Gastroesophageal sphincter (tissue), 4 donors: ENCODE data around the gene XCL2. TPM values are rescaled to one million over a fixed set of nuclear protein-coding genes. Genes with fewer than 3 reads are reported as not detected.
"Not testable (repeated sequence)": the region's sequence is repeated elsewhere in the genome, so short reads cannot be mapped to it uniquely, and the experiment has no call there.

Experiments used
- ATAC-seq: fragments of 150-250 bp; one replicate; pipeline ENCODE4 v1.9.1; 2016; ENCODE audit warnings: mild to moderate bottlenecking, moderate library complexity
- H3K27ac ChIP-seq, 4 donors: fragments of 200-600 bp; sonication (generic) in 3 of 4; 1 replicate in 3 of 4; 2 replicates in 1 of 4; pipeline ENCODE4 v1.5.1; 2016 to 2019
- H3K27me3 ChIP-seq: fragments of 200-600 bp; sonication (generic); one replicate; pipeline ENCODE4 v1.5.1; 2019
- H3K36me3 ChIP-seq, 2 donors: fragments of 200-600 bp; sonication (generic); one replicate each; pipeline ENCODE4 v1.5.1; 2019; ENCODE audit warnings: control low read depth in 1 of 2
- H3K4me1 ChIP-seq, 3 donors: fragments of 200-600 bp; sonication (generic); 1 replicate in 2 of 3; 2 replicates in 1 of 3; pipeline ENCODE4 v1.5.1; 2016 to 2019; ENCODE audit warnings: control low read depth in 2 of 3
- H3K4me3 ChIP-seq, 2 donors: fragments of 200-600 bp; sonication (generic); one replicate each; pipeline ENCODE4 v1.5.1; 2019; ENCODE audit warnings: mild to moderate bottlenecking in 1 of 2, moderate library complexity in 1 of 2
- H3K9me3 ChIP-seq, 3 donors: fragments of 200-600 bp; sonication (generic); one replicate each; pipeline ENCODE4 v1.5.1; 2017 to 2019; ENCODE audit warnings: control low read depth in 2 of 3
- EP300 ChIP-seq: sonication (generic); formaldehyde crosslinking; IDR thresholded peaks from one replicate; pipeline ENCODE4 v1.6.1; 2017; ENCODE audit warnings: antibody characterized with exemption, mild to moderate bottlenecking
- POLR2A ChIP-seq, 2 donors: fragments of 450-650 bp; IDR thresholded peaks; one replicate each; pipeline ENCODE4 v1.6.1; 2017; ENCODE audit warnings: antibody characterized with exemption in 2 of 2, mild to moderate bottlenecking in 2 of 2, moderate library complexity in 1 of 2
- POLR2AphosphoS5 ChIP-seq: sonication (generic); formaldehyde crosslinking; IDR thresholded peaks from one replicate; pipeline ENCODE4 v1.6.1; 2017; ENCODE audit warnings: antibody characterized with exemption
- WGBS, 2 donors: methylation state at CpG; one replicate each; pipeline ENCODE4 v1.1.5; 2018; ENCODE audit warnings: low coverage in 1 of 2; 5-methylcytosine and 5-hydroxymethylcytosine counted together
- total RNA-seq, 4 donors: library from RNA; depleted of rRNA; stranded (reverse); fragments of >200 nt; gene quantifications; one replicate each; pipeline ENCODE4 v1.1.0, GENCODE V29; 2016
- TF ChIP-seq, protein P1 (sequence below), 4 experiments: fragments of 200-600 bp in 2 of 4; fragments of 450-650 bp in 2 of 4; sonication (generic) in 1 of 4; IDR thresholded peaks; one replicate each; pipeline ENCODE4 v1.5.1; 2017 to 2019; ENCODE audit warnings: antibody characterized with exemption in 4 of 4, mild to moderate bottlenecking in 2 of 4, moderate library complexity in 2 of 4

The XCL2 gene, protein sequence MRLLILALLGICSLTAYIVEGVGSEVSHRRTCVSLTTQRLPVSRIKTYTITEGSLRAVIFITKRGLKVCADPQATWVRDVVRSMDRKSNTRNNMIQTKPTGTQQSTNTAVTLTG
- 1 to 10 TPM in 1 of 4 donors, not detected in 3; 2.0 TPM for total RNA-seq

DNA sequence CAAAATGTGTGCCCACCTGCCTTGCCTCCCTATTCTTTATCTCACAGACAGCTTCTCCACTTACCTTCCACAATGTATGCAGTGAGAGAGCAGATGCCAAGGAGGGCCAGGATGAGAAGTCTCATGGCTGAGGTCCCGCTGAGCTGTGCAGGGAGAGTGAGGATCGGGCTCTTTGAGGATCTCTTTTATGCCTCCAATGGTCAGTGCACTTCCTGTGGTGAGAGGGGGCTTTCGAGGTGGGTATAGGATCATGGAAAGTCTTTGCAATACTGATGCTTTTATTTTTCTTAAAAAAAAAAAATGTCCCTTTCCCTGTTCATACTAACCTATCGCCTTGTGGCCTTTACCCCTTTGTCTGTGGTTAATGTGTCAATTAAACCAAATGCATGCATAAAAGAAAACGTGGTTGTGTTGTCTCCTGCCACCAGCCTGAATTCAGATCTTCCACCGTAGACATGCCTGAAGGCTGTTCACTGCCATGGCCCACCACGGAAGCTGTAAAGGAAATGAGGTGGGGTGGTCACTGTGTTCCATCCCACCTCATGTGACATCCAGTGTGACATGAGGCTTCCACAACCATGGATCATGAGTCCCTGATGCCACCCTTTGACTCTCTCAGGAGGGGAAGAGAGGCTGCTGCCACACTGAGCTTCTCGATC lies at the start of gene XCL2:
TSS of gene XCL2 (minus strand) at position 158 of the 659 bp plus-strand sequence. CDS start at position 125, 33 bp downstream.
- 89 to 93% methylated on average over 3 to 4 of the region's 8 CpGs for WGBS, 2 donors
- ATAC-seq, H3K27ac ChIP-seq, H3K27me3 ChIP-seq, H3K36me3 ChIP-seq, H3K9me3 ChIP-seq, H3K4me3 ChIP-seq, H3K4me1 ChIP-seq: not testable (repeated sequence)

DNA sequence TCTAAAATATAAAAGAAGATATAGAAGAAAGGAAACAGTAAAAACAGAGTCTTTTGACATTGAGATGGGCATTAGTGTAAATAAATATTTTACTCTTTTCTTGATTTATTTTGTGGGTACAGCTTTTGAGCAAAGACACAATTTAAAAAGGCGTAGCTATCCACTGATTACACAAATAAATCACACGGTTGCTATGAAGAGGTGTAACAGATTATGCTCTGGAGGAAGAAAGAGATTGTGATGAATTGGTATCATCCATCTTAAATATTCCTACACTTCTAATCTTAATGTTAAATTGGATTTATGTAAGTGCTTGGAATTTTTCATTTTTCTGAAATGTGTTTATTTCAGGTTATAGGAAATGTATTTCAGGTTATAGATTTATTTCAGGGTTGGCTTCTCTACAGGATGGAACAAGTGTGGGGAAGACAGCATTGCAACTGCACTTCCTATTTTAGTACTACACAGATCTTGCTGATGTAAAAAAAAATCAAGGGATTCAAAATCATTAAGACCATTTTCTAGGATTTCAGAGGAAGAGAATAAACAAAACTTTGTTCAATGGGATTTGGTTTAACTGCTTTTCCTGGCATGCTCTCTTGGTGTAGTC lies 47.9 kb upstream of the XCL2 start:
- no peaks in the 10 kb centered on the region for H3K36me3 ChIP-seq
- ATAC-seq: no peak
- no peak for TF ChIP-seq EP300
- TF ChIP-seq POLR2A (IDR thresholded peaks at IDR 0.05): no peak
- TF ChIP-seq, protein P1, sequence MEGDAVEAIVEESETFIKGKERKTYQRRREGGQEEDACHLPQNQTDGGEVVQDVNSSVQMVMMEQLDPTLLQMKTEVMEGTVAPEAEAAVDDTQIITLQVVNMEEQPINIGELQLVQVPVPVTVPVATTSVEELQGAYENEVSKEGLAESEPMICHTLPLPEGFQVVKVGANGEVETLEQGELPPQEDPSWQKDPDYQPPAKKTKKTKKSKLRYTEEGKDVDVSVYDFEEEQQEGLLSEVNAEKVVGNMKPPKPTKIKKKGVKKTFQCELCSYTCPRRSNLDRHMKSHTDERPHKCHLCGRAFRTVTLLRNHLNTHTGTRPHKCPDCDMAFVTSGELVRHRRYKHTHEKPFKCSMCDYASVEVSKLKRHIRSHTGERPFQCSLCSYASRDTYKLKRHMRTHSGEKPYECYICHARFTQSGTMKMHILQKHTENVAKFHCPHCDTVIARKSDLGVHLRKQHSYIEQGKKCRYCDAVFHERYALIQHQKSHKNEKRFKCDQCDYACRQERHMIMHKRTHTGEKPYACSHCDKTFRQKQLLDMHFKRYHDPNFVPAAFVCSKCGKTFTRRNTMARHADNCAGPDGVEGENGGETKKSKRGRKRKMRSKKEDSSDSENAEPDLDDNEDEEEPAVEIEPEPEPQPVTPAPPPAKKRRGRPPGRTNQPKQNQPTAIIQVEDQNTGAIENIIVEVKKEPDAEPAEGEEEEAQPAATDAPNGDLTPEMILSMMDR (IDR thresholded peaks at IDR 0.05): no peak
- no peak overlapping the region for H3K27ac ChIP-seq
- no peaks in the 10 kb centered on the region for H3K4me1 ChIP-seq
- no peaks in the 10 kb centered on the region for H3K27me3 ChIP-seq
- no peak overlapping the region for H3K4me3 ChIP-seq
- peaks cover 0 to 5% (median 0%) of the 10 kb centered on the region in 3 donors for H3K9me3 ChIP-seq
- WGBS, 2 donors: 33 to 49% methylated on average over 2 of the region's 2 CpGs

DNA sequence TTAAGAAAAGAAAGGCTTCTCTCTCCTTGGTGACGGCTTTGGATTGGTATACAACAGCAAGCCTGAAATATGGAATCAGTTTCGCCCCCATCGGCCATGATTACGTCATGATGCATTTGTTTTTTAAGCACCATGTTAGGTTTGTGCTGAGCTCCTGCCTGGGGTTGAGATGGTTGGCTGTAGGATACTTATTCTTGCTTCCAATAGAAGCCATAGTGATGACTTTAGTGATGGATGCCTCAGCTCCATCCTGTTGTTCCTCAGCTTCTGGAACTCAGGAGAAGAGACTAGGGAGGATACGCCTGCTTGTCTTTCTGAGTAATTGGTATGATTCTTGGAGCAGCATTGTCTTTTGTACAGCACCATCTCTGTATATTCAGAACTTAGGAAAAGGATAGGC lies 47.3 kb upstream of the XCL2 start:
- Histone ChIP-seq H3K27me3 (no peaks in the 10 kb centered on the region), H3K27ac (no peak overlapping the region), H3K9me3 (no peaks in the 10 kb centered on the region), H3K4me3 (no peak overlapping the region), H3K4me1 (no peaks in the 10 kb centered on the region), H3K36me3 (no peaks in the 10 kb centered on the region)
- no peak for ATAC-seq
- TF ChIP-seq EP300 (no peak), POLR2A (IDR thresholded peaks at IDR 0.05) (no peak), POLR2AphosphoS5 (no peak)
- TF ChIP-seq, protein P1 (IDR thresholded peaks at IDR 0.05): no peak
- WGBS, 2 donors: 72 to 91% methylated on average over 4 to 5 of the region's 5 CpGs

DNA sequence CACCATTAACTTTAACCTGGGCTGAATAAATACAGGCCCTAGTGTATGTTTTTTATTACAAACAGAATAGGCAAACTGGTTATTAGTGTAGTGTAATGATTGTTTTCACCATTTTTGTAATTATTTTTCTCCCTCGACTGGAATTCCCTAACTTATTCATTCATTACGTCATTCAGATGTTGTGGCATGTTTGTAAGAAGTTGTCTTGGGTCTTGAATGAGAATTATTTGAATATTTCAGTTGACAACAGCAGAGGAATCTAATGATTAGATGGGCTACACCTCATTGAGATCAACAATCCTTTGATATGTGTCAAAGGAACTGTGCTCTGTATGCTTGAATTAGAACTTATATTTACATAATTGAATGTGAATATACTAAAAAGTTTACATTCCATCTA lies 45.4 kb upstream of the XCL2 start:
- no peaks in the 10 kb centered on the region for H3K27me3 ChIP-seq
- ATAC-seq: no peak
- H3K4me1 ChIP-seq: peaks cover 0 to 14% (median 4%) of the 10 kb centered on the region in 3 donors
- TF ChIP-seq POLR2AphosphoS5: no peak
- TF ChIP-seq EP300: no peak
- TF ChIP-seq, protein P1 (IDR thresholded peaks at IDR 0.05): no peak
- no peak for TF ChIP-seq POLR2A (IDR thresholded peaks at IDR 0.05)
- H3K4me3 ChIP-seq: no peak overlapping the region
- no peaks in the 10 kb centered on the region for H3K9me3 ChIP-seq
- 70 to 94% methylated on average over 2 of the region's 2 CpGs for WGBS, 2 donors
- no peaks in the 10 kb centered on the region for H3K36me3 ChIP-seq
- no peak overlapping the region for H3K27ac ChIP-seq

DNA sequence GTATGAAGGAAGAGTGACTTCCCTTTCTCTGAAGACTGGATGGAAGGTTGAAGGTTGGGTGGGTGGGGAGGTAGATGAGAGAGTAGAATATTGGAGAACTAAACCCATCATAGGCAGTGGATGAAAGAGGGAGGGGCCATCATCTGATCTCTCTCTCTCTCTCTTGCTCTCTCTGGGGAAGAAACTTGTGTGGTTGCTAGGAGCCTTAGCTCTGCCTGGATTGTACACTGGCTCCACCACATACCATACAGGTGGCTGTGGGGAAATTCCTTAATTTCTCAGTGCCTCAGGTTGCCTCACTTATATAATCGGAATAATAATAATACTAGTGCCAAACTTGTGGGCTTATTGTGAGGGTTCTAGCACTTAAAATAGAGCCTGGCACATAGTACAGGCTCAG lies 42.1 kb upstream of the XCL2 start:
- WGBS, 2 donors: 100% methylated on average over 1 of the region's 1 CpG; no CpG with 5 or more reads in 1 of the 2 donors
- no peak overlapping the region for H3K27ac ChIP-seq
- peaks cover 0 to 24% (median 4%) of the 10 kb centered on the region in 3 donors for H3K4me1 ChIP-seq
- TF ChIP-seq POLR2A (IDR thresholded peaks at IDR 0.05) (no peak), POLR2AphosphoS5 (no peak), EP300 (no peak)
- TF ChIP-seq, protein P1 (IDR thresholded peaks at IDR 0.05): no peak
- H3K27me3 ChIP-seq: no peaks in the 10 kb centered on the region
- H3K9me3 ChIP-seq: no peaks in the 10 kb centered on the region
- H3K4me3 ChIP-seq: no peak overlapping the region
- ATAC-seq: no peak
- no peaks in the 10 kb centered on the region for H3K36me3 ChIP-seq
